Lower leg skin (tissue), 3 donors: Measurements from ENCODE around the gene OSBPL3.

Experiments used
- CTCF ChIP-seq, 3 donors: fragments of 450-650 bp; IDR thresholded peaks; one replicate each; pipeline ENCODE4 v1.5.1; 2016; ENCODE audit warnings: antibody characterized with exemption in 3 of 3, mild to moderate bottlenecking in 3 of 3, moderate library complexity in 2 of 3
- POLR2A ChIP-seq, 2 donors: fragments of 450-650 bp; IDR thresholded peaks; one replicate each; pipeline ENCODE4 v1.6.1; 2016 to 2017; ENCODE audit warnings: antibody characterized with exemption in 2 of 2, mild to moderate bottlenecking in 1 of 2, moderate library complexity in 1 of 2

- TF ChIP-seq CTCF (IDR thresholded peaks at IDR 0.05) (no peak), POLR2A (IDR thresholded peaks at IDR 0.05) (no peak)
These were observed 67.6 kb downstream of the OSBPL3 start for GRCh38 chr7:24912424-24912823.
